ENCODE results near the gene CALHM6. TPM values are rescaled to one million over a fixed set of nuclear protein-coding genes. Genes with fewer than 3 reads are reported as not detected.
"Not testable (repeated sequence)": the region's sequence is repeated elsewhere in the genome, so short reads cannot be mapped to it uniquely, and the experiment has no call there.

Gene CALHM6
- total RNA-seq, 1 donor, result 0.18 TPM

DNA sequence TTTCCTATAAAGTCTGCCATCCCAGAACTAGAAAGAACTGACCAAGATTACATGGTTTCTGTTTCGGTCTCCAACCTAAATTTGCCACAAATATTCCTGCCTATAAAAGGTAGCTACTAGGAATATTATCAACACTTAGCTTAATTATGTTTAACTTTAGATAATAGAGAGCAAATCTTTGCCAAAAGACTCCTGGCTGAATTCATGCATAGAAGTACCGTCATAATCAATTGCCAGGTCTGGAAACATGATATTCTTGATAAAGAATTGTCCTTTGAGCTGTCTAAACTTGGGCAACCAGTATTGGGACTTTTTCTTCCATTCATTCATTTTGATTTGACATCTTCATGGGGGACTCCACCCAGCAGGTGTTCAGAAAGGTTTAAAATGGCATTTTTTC lies 22.4 kb downstream of the CALHM6 start:
- no peak for TF ChIP-seq CTCF (IDR thresholded peaks at IDR 0.05; ENCODE audit: insufficient read depth, low read length)
- H3K4me3 ChIP-seq (ENCODE audit: low read depth, low read length), result no peak overlapping the region

GRCh38 chr6:116485559-116486184 lies 24.5 kb downstream of the CALHM6 start:
- no peak for TF ChIP-seq CTCF (IDR thresholded peaks at IDR 0.05; ENCODE audit: insufficient read depth, low read length)
- DNase-seq (ENCODE audit: low read depth), result peak; percentile 45
- H3K4me3 ChIP-seq (ENCODE audit: low read depth, low read length), result no peak overlapping the region

More for the DNA sequence above, 22.4 kb downstream of the CALHM6 start:
- DNase-seq (ENCODE audit: low read depth), result no peak

DNA sequence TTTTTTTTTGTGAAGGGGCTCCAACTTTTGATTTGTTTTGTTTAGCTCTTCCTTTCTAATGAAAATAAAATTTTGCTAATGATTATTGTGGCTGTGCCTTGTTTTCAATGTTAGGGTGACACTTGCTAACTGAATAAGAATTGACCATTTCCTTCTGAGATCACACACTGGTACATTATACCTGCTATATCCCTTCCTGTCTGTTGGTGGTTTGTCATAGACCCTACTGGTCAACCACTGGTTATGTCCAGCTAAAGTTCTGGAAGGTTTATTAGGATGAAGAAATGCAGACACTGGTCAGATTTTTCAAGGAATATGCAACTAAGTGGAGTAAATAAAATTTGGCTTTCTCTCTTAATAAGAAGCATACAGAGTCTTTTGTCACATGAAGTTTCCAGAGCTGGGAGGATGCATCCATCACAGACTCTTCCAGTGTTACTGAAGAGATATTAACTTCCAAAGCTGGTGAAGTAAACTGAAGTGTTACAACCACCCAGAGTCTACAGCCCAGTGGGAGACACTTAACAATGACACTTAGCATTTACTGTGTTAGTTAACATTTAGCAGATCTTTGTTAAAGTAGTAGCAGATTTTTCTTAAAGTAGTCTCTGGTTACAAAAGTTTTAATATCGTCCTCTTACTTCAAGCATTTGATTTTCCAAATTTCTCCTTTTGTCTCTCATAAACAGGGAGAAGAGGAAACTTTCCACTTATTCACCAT lies 30.6 kb downstream of the CALHM6 start:
- TF ChIP-seq CTCF (IDR thresholded peaks at IDR 0.05; ENCODE audit: insufficient read depth, low read length), result no peak
- H3K4me3 ChIP-seq (ENCODE audit: low read depth, low read length), result no peak overlapping the region
- DNase-seq (ENCODE audit: low read depth), result no peak

DNA sequence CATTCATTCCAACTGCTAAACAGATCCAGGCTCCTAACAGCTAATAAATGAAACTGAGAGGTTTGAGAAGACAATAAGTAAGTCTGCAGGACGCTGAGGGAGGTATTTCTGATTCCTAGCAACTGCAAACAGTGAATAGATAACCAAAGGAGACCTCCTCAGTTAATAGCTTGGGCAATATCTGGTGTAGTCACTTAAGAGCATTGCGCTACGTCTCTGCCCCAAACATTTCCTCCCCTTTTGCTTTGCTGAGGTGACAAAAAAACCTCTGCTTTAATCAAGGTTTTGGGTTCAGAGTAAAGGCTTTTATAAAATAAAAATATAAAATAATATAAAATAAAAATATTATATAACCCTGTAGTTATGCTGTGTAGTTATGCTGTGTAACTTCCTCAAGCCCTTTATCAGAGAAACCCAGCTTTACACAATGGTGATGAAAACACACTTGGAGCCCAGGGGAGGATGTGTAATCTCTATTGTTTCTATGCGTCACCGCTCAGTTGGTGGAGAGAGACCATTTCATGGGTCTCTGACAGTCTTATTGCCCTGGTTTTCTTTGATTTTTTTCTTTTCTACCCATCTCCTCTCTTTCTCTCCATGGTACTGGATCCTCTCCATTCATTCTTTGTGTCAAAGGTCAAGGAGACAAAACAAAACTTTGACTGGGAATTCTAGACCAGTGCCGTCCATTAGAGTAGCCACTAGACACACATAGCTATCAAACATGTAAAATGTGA lies 31.3 kb downstream of the CALHM6 start:
- H3K4me3 ChIP-seq (ENCODE audit: low read depth, low read length), result no peak overlapping the region
- peak; percentile 76 for DNase-seq (ENCODE audit: low read depth)
- TF ChIP-seq CTCF (IDR thresholded peaks at IDR 0.05; ENCODE audit: insufficient read depth, low read length), result no peak

GRCh38 chr6:116495161-116495560 lies 34.0 kb downstream of the CALHM6 start:
- not testable (repeated sequence) for DNase-seq (ENCODE audit: low read depth); H3K4me3 ChIP-seq (ENCODE audit: low read depth, low read length)

- TF ChIP-seq CTCF (IDR thresholded peaks at IDR 0.05; ENCODE audit: insufficient read depth, low read length), result no peak
- H3K4me3 ChIP-seq (ENCODE audit: low read depth, low read length), result no peak overlapping the region
- DNase-seq (ENCODE audit: low read depth), result no peak
Measured at GRCh38 chr6:116497113-116497676, 36.0 kb downstream of the CALHM6 start.

GRCh38 chr6:116500969-116501433 lies 39.8 kb downstream of the CALHM6 start:
- no peak overlapping the region for H3K4me3 ChIP-seq (ENCODE audit: low read depth, low read length)
- no peak for TF ChIP-seq CTCF (IDR thresholded peaks at IDR 0.05; ENCODE audit: insufficient read depth, low read length)
- peak; percentile 34 for DNase-seq (ENCODE audit: low read depth)
